NAMALWA (cell line): ENCODE results near the gene LRCH3.
"Not testable (repeated sequence)": the region's sequence is repeated elsewhere in the genome, so short reads cannot be mapped to it uniquely, and the experiment has no call there.

Experiments
- DNase-seq: peaks from one replicate; pipeline ENCODE4 v3.0.0-alpha.2; 2015; ENCODE audit warnings: low spot score

LRCH3 gene

DNA sequence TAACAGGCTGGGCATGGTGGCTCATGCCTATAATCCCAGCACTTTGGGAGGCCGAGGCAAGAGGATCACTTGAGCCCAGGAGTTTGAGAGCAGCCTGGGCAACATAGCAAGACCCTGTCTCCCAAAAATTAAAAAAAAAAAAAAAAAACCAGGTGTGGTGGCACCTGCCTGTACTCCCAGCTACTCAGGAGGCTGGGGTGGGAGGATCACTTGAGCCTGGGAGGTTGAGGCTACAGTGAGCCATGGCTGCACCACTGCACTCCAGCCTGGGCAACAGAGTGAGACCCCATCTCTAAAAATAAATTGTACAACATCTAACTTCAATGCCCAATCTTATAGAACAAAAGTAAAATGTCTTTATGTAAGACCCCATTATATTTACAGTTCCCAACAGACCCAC lies 95.0 kb downstream of the LRCH3 start:
- not testable (repeated sequence) for DNase-seq

- DNase-seq = not testable (repeated sequence)
Observed at GRCh38 chr3:197887430-197888053, 96.5 kb downstream of the LRCH3 start.

DNA sequence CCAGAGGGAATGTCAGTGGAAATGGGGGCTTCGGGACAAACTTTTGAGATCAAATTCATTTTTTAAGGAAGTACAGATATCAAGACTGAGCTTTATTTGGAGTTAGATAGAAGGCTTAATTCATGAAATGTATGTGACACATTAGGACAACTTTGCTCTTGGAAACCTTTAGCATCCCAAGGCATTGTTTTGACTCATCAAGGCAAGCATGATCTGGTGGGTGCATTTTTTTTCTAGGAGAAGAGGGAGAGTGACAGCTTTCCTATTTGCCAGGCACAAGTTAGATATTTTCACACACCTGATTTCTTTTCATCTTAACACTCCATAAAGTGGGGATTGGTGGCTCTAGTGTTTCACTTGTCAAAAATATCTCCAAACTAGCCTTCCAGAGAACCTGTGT lies 97.5 kb downstream of the LRCH3 start:
- DNase-seq = no peak

DNA sequence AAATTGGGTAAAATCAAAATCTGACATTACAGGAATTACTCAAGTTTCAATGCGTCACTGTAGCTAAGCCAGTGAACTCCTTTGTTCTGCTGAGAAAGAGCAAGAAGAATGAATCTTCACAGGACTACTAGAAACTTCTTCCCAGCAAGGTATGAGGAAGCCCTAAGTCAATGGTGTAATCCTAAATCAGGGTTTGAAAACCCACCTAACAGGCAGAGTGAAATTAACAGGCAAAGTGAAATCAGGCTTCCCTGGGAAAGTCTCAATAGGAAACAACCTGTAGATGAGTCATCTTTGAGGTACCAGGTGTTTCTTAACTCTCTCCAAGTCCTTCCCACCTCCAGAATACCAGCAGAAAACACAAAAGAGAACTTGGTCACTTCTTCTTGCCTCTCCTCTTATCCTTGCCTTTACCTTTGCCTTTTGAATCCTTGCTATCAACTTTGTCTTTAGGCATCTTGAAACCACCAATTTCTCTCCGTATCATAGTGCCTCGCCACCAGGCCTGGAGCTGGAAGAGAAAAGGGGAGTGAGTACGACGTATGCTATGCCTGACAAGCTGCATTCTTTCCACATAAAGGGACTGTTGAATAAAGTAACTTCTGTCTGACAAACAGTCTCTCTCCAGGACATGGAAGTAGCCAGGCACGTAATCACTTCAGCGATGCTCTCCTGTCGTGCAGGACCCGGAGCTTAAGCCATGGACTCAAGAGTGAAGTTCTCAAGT lies 98.3 kb downstream of the LRCH3 start:
- DNase-seq = no peak

DNA sequence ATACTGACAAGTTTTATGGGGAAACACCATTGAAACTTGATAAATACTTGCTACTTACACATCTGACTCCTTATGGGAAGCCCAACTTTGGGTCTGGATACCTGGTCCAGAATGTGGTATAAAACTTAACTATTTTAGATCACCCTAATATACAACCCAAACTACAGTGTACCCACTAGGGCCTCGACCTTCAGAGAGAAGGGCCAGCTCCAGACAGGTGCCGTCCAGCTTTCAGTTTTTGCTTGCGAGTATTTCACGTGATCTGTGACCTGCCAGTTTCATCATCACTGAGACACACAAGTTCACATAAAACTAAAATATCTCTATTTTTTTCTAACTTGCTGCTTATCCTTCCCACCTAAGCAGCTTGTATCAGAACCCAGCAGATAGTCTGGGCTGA lies 99.6 kb downstream of the LRCH3 start:
- DNase-seq = no peak

GRCh38 chr3:197892162-197892561 lies 101.1 kb downstream of the LRCH3 start:
- DNase-seq = no peak

GRCh38 chr3:197896421-197896820 lies 105.4 kb downstream of the LRCH3 start:
- no peak for DNase-seq

DNA sequence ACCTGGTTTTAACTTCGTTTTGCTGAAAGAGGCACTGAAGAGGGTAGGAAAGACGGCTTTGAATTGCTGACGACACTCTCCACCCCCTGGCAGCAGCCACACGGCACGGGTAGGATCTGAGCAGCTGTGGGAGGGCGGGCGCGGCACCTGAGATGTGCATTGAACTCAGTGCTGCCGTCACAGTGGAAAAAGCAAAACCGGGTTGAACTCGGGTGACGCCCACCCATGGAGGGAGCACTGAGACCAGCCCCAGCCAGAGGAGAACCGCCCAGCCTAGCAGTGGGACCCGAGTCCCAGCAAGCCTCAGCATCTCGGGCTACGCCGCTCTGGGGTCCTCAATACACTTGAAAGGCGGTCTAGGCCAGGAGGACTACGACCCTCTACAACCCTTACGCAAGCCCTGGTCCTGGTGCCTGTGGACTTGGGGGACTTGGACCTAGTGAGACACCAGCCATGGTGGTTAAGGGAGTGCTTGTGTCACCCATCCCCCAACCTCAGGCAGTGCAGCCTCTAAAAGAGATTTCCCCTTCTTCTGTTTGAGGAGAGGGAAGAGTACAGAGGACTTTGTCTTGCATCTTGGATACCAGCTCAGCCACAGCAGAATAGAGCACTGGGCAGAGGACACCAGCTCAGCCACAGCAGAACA lies 108.9 kb downstream of the LRCH3 start:
- no peak for DNase-seq

DNA sequence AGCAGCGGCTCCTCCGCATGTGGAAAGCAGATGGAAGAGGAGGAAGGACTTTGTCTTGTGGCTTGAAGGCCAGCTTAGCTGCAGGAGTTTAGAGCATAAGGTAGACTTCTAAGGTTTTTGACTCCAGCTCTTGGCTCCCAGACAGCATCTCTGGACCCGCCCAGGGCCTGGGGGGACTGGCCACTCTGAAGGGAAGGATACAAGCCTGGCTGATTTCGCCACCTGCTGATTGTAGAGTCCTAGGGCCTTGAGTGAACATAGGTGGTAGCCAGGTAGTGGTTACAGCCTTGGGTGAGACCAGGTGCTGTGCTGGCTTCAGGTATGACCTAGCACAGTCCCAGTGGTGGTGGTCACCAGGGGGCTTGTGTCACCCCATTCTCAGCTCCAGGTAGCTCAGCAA lies 110.6 kb downstream of the LRCH3 start:
- DNase-seq = no peak

DNA sequence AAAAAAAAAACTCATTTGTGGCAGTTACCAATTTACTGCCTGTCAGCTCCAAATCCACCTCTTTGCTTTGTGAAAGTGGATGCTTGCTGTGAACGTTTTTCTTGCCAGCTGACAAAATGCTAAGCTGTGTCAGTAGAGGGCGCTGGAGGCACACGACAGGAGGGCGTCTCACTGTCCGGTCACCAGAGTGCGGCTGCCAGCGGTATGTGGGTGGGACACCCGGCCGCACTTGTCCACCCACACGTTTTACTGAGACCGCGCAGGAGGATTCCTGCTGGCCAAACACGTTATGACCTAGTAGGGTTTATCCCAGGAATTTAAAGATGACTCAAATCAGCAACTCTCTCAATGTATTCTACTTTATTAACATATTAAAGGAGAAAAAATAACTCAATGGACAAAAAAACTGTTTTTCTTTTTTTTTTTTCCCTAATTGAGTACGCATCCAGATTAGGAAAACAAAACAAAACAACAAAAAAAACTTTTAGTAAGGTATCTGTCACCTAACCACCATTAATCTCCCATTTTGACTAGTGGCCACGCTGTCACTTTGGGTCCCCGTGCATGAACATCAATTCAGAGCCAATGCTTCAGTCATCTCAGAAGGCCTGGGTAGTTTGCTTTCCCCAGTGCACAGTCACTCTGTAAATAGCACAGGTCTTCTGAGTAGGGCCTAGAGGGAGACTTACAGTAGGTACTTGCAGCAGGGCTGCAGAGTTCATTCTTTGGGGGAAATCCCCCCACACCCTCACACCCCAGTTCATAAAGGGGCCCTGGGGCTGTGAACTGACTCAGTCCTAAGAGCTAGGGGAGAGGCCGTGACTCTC lies 115.2 kb downstream of the LRCH3 start:
- peak; percentile 89 for DNase-seq

GRCh38 chr3:197906850-197907187 lies 115.8 kb downstream of the LRCH3 start:
- no peak for DNase-seq

DNA sequence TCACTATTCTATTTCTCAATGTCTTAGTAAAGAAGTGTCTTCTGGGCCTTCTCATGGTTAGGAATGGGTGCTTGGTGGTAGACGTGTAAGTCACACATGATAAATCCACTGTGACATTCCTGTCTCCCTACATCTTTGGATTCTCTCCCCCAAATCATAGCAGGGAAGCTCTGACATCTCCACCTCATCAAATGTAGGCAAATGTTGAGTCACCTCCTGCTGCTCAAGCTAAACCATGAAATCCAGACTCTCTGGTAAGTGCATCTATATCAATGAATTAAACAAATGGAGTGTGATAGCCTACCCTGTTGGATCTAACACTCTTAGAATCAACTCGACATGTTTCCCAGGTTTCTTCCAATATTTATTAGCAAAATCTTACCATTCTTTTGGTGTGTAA lies 116.1 kb downstream of the LRCH3 start:
- DNase-seq = no peak

GRCh38 chr3:197908550-197908949 lies 117.5 kb downstream of the LRCH3 start:
- not testable (repeated sequence) for DNase-seq

DNA sequence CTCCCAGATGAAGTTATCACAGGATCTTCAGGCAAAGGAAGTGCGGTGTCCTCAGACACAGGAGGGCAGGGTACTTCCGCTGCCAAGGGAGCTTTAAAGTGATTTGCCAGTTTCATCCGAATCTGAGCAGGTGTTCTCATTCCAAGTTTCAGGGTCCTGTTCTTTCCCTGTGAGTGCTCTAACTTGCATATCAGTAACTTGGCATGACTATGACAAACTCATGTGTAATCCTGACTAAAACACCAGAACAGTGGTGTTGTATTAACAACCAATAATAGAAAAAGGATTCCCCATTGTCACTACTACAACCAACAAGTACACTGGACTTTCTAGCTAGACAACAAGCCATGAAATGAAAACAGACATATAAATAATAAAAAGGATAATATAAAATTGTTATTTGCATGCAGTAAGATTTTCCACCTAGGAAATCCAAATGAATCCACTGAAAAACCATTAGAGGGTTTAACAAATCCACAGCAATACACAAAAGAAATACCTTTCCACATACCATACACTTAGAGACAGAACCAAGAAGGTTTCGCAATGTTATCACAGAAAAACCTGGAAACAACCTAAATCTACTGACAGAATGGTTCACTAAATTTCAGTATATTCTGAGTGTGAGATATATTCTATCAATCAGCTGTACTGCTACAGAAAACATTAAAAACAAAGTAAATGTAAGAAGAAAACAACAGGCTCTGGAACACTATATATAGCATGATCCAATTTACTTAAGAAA lies 118.1 kb downstream of the LRCH3 start:
- DNase-seq = no peak

- no peak for DNase-seq
Observed at GRCh38 chr3:197912741-197913476, 121.9 kb downstream of the LRCH3 start.

GRCh38 chr3:197913641-197914380 lies 122.8 kb downstream of the LRCH3 start:
- DNase-seq = no peak

DNA sequence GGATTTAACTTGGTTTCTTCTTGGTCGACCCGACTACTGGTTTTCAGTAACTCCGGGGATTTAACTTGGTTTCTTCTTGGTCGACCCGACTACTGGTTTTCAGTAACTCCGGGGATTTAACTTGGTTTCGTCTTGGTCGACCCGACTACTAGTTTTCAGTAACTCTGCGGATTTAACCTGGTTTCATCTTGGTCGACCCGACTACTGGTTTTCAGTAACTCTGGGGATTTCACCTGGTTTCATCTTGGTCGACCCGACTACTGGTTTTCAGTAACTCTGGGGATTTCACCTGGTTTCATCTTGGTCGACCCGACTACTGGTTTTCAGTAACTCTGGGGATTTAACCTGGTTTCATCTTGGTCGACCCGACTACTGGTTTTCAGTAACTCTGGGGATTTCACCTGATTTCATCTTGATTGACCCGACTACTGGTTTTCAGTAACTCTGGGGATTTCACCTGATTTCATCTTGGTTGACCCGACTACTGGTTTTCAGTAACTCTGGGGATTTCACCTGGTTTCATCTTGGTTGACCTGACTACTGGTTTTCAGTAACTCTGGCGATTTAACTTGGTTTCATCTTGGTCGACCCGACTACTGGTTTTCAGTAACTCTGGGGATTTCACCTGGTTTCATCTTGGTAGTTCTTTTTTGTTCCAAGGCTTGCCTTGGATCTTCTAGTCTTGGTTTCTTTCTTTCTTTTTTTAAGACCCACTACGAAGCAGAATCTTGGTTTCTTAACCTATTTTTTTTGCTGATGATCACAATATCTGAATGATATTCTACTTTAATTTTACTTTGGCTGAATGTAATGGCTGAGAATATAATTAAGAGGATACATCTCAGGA lies 130.6 kb downstream of the LRCH3 start:
- not testable (repeated sequence) for DNase-seq

GRCh38 chr3:197926418-197926817 lies 135.4 kb downstream of the LRCH3 start:
- DNase-seq = peak; percentile 26

DNA sequence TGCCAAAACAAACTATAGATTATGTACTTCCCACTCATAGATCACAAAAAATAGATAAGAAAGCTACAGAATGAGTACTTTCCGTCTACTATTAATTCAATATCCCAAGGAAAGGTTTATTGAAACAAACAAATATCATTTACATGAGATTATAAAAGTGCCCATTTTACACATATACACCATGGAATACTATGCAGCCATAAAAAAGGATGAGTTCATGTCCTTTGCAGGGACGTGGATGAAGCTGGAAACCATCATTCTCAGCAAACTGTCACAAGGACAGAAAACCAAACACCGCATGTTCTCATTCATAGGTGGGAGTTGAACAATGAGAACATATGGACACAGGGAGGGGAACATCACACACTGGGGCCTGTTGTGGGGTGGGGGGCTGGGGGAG lies 136.5 kb downstream of the LRCH3 start:
- not testable (repeated sequence) for DNase-seq
